Coronary artery (tissue), 2 donors: ENCODE results near the gene LYRM4.

Experiments
- DNase-seq: peaks from one replicate; pipeline ENCODE4 v3.0.0-alpha.2; 2017; ENCODE audit warnings: low spot score
- H3K27ac ChIP-seq, 2 donors: fragments of 200-600 bp; sonication (generic); one replicate each; pipeline ENCODE4 v1.5.1; 2016 to 2019
- H3K4me3 ChIP-seq: fragments of 200-600 bp; sonication (generic); 2 replicates; pipeline ENCODE4 v1.5.1; 2016; ENCODE audit warnings: mild to moderate bottlenecking, moderate library complexity
- CTCF ChIP-seq: fragments of 200-600 bp; sonication (generic); IDR thresholded peaks from one replicate; pipeline ENCODE4 v1.5.1; 2019; ENCODE audit warnings: antibody characterized with exemption

The LYRM4 gene

GRCh38 chr6:5302220-5302946 lies 41.6 kb upstream of the LYRM4 start:
- H3K4me3 ChIP-seq: no peak overlapping the region
- no peak for DNase-seq
- no peak for TF ChIP-seq CTCF
- H3K27ac ChIP-seq: no peak overlapping the region

- Histone ChIP-seq H3K4me3 (no peak overlapping the region), H3K27ac (no peak overlapping the region)
- no peak for TF ChIP-seq CTCF
- DNase-seq: no peak
Measured at GRCh38 chr6:5300206-5300764, 39.5 kb upstream of the LYRM4 start.

- no peak overlapping the region for H3K27ac ChIP-seq
- TF ChIP-seq CTCF: no peak
Measured at GRCh38 chr6:5295623-5296022, 34.9 kb upstream of the LYRM4 start.

GRCh38 chr6:5294392-5295211 lies 33.9 kb upstream of the LYRM4 start:
- no peak for DNase-seq

More at GRCh38 chr6:5295623-5296022, 34.9 kb upstream of the LYRM4 start:
- no peak overlapping the region for H3K4me3 ChIP-seq
- no peak for DNase-seq

GRCh38 chr6:5293692-5294091 lies 32.9 kb upstream of the LYRM4 start:
- Histone ChIP-seq H3K4me3 (no peak overlapping the region), H3K27ac (no peak overlapping the region)
- DNase-seq: no peak
- no peak for TF ChIP-seq CTCF

More at GRCh38 chr6:5294392-5295211, 33.9 kb upstream of the LYRM4 start:
- TF ChIP-seq CTCF: no peak
- no peak overlapping the region for H3K4me3 ChIP-seq
- H3K27ac ChIP-seq: no peak overlapping the region

GRCh38 chr6:5292154-5292553 lies 31.4 kb upstream of the LYRM4 start:
- no peak for DNase-seq
- no peak overlapping the region for H3K4me3 ChIP-seq
- TF ChIP-seq CTCF: no peak
- no peak overlapping the region for H3K27ac ChIP-seq
